Activated CD4-positive, alpha-beta memory T cell treated with anti-CD3 and anti-CD28 coated beads for 36 hours (primary cell): ENCODE measurements around the gene MPZL3. TPM values are rescaled to one million over a fixed set of nuclear protein-coding genes. Genes with fewer than 3 reads are reported as not detected.

Experiments used
- CTCF ChIA-PET: fragments of 350-600 bp; sonication (Branson Sonifier 250); formaldehyde crosslinking; loops from one replicate; lab custom pipeline; 2021; ENCODE audit warnings: antibody characterized with exemption, inconsistent platforms; lab: Charles Lee
- POLR2A ChIA-PET: fragments of 350-600 bp; sonication (Branson Sonifier 250); formaldehyde crosslinking; loops from one replicate; lab custom pipeline; 2021; ENCODE audit warnings: antibody characterized with exemption; lab: Charles Lee
- DNase-seq: peaks from one replicate; pipeline ENCODE4 v3.0.0-alpha.2; 2020
- H3K27ac Mint-ChIP-seq: one replicate; pipeline ENCODE4 v1.8.0; 2021; ENCODE audit warnings: mixed read lengths
- H3K27me3 Mint-ChIP-seq: one replicate; pipeline ENCODE4 v1.8.0; 2021; ENCODE audit warnings: mixed read lengths
- H3K36me3 Mint-ChIP-seq: one replicate; pipeline ENCODE4 v1.8.0; 2021; ENCODE audit warnings: mixed read lengths
- H3K4me1 Mint-ChIP-seq: one replicate; pipeline ENCODE4 v1.8.0; 2021; ENCODE audit warnings: low read depth, mixed read lengths
- H3K4me3 Mint-ChIP-seq: one replicate; pipeline ENCODE4 v1.8.0; 2021; ENCODE audit warnings: mild to moderate bottlenecking, mixed read lengths
- H3K9me3 Mint-ChIP-seq: one replicate; pipeline ENCODE4 v1.8.0; 2021; ENCODE audit warnings: mixed read lengths
- intact Hi-C: fragments of 100-400 bp; cut with micrococcal nuclease; formaldehyde crosslinking; loops from one replicate; pipeline ENCODE4 v1.15.1; 2023
- total RNA-seq, 2 experiments: library from RNA; stranded (reverse); gene quantifications; one replicate each; pipeline ENCODE4 v1.2.3, GENCODE V29; 2021

Gene MPZL3, protein sequence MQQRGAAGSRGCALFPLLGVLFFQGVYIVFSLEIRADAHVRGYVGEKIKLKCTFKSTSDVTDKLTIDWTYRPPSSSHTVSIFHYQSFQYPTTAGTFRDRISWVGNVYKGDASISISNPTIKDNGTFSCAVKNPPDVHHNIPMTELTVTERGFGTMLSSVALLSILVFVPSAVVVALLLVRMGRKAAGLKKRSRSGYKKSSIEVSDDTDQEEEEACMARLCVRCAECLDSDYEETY
- total RNA-seq: 10 to 100 TPM; 47.3 to 49.0 TPM

- POLR2A ChIA-PET: interaction anchor here (0.7 to 2.8 kb wide), 19 partner anchors 10 to 90 kb away, joined by 3 to 31 read pairs (median 4); partner anchors contain the start of genes CD3D, JAML and MPZL2
- Mint-ChIP-seq H3K9me3 (no peaks in the 10 kb centered on the region), H3K27me3 (no peaks in the 10 kb centered on the region), H3K36me3 (peaks cover 18% of the 10 kb centered on the region), H3K4me1 (peaks cover 37% of the 10 kb centered on the region), H3K4me3 (peak within 1 kb of the TSS; percentile 99), H3K27ac (peak within 1 kb of the TSS; percentile 97)
- intact Hi-C loops: loop anchor here (1.0 to 2.0 kb wide), 4 partner anchors 11 to 35 kb away; no protein-coding TSS in a partner anchor
- CTCF ChIA-PET: interaction anchor here (0.8 to 4.9 kb wide), 11 partner anchors 12 to 236 kb away, joined by 3 to 23 read pairs (median 4); partner anchors contain the start of genes JAML, KMT2A and MPZL2
- peak; percentile 89 for DNase-seq
These were observed at the start of gene MPZL3 for GRCh38 chr11:118251858-118252652. MPZL3 (minus strand) TSS chr11:118252365; CDS start chr11:118252294, 71 bp downstream.

DNA sequence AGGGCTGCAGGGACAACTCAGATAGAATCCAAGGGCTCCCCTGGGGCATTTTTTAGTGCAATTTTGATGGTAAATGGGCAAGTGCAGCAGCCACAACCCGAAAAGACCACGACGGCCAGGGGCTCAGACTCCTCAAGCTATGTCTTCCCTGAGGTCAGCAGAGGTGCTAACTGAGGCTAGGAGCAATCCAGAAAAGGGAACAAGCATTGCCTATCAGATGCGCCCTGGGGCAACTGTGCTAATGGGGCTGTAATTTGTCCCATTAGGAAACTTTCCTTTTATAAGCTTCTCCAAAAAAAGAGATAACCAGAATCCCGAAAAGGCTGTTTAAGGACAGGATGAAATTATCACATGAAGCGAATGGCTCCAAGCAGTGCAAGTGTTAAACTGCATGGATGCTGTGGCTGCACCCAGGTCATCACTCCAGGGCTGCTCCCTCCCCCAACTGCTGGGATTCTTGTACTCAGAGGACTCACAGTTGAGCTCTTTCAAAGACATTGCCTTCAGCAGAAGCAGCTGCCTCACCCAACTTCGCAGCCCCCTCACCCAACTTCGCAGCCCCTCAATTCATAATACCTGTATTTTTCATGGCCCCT, 49.5 kb upstream of the MPZL3 start:
- Mint-ChIP-seq H3K4me3 (no peak overlapping the region), H3K9me3 (no peaks in the 10 kb centered on the region), H3K36me3 (peaks cover 15% of the 10 kb centered on the region), H3K4me1 (peaks cover 36% of the 10 kb centered on the region), H3K27me3 (no peaks in the 10 kb centered on the region), H3K27ac (peak overlapping the region; percentile 10)
- POLR2A ChIA-PET: no interaction called here
- intact Hi-C loops: no loop called here
- no peak for DNase-seq
- CTCF ChIA-PET: interaction anchor here (0.6 to 1.8 kb wide), 3 partner anchors 11 to 65 kb away, joined by 3 to 5 read pairs (median 3); no protein-coding TSS in a partner anchor

DNA sequence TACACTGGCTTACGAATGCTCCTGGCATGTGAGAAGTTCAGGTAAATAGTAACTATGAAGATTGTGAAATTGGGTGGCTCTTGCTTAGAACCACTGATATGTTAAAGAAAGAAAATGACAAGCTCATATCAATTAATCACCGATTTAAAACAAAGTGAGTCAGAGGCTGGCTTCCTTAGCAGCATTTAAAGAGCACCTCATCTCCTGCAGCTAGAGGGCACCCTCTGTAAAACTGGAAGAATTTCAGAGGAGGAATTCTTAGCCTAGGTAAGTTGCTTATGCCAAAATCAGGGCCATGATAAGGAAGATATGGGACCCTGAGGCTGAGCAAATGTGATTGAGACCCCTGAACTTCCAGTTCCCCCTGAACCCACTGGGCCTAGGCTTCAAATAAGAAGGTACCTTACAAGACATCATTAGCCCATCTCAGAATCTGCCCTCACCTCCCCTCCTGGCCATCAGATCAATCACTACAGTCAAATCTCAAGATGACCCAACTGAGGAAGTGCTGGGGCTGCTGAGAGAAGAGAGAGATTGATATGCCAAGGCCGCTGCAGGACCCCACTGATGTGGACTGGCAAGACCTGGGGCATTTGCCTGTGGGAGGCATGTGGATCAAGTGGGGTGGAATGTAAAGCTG, 43.8 kb upstream of the MPZL3 start:
- Mint-ChIP-seq H3K4me1 (peaks cover 17% of the 10 kb centered on the region), H3K4me3 (peak overlapping the region; percentile 22), H3K27me3 (no peaks in the 10 kb centered on the region), H3K36me3 (no peaks in the 10 kb centered on the region), H3K9me3 (no peaks in the 10 kb centered on the region), H3K27ac (peak overlapping the region; percentile 61)
- peak; percentile 63 for DNase-seq
- POLR2A ChIA-PET: interaction anchor here (1.1 to 1.9 kb wide), 5 partner anchors 9 to 97 kb away, joined by 3 to 11 read pairs (median 4); partner anchors contain the start of genes CD3E and MPZL3
- CTCF ChIA-PET: interaction anchor here (0.6 to 2.5 kb wide), 67 partner anchors 9 to 489 kb away, joined by 3 to 67 read pairs (median 4); partner anchors contain the start of genes CD3D, CD3E, CD3G and JAML
- intact Hi-C loops: loop anchor here (1.0 to 5.0 kb wide), 2 partner anchors 191 to 270 kb away; no protein-coding TSS in a partner anchor

GRCh38 chr11:118295199-118295598, 43.0 kb upstream of the MPZL3 start:
- no peak overlapping the region for H3K4me3 Mint-ChIP-seq
- ChIA-PET POLR2A (interaction anchor here (1.1 to 1.9 kb wide), 5 partner anchors 10 to 97 kb away, joined by 3 to 11 read pairs (median 4); partner anchors contain the start of genes CD3E and MPZL3), CTCF (interaction anchor here (0.6 to 2.5 kb wide), 66 partner anchors 8 to 488 kb away, joined by 3 to 67 read pairs (median 4); partner anchors contain the start of genes CD3D, CD3E, CD3G and JAML)
- no peaks in the 10 kb centered on the region for H3K9me3 Mint-ChIP-seq
- H3K36me3 Mint-ChIP-seq: no peaks in the 10 kb centered on the region
- no peaks in the 10 kb centered on the region for H3K27me3 Mint-ChIP-seq
- peak overlapping the region; percentile 61 for H3K27ac Mint-ChIP-seq
- DNase-seq: no peak
- H3K4me1 Mint-ChIP-seq: peaks cover 20% of the 10 kb centered on the region
- intact Hi-C loops: loop anchor here (5.0 kb wide), 1 partner anchor 192 kb away; no protein-coding TSS in a partner anchor

DNA sequence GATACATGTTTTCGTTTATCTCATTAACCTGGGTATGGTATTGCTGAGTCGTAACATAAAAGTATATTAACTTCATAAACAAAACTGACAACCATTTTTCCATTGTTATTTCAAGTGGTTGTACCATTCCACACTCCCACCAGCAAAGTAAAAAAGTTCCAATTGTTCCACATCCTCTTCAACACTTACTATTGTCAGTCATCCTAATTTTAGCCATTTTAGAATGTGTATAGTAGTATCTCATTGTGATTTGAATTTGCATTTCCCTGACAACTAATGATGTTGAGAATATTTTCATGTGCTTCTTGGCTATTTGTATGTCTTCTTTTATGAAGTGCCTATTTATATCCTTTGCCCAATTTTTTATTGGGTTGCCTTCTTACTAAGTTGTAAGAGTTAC, 41.9 kb upstream of the MPZL3 start:
- Mint-ChIP-seq H3K9me3 (peaks cover 2% of the 10 kb centered on the region), H3K4me3 (no peak overlapping the region), H3K27ac (no peak overlapping the region), H3K36me3 (no peaks in the 10 kb centered on the region), H3K27me3 (no peaks in the 10 kb centered on the region), H3K4me1 (peaks cover 20% of the 10 kb centered on the region)
- ChIA-PET POLR2A (no interaction called here), CTCF (interaction anchor here (0.8 to 2.5 kb wide), 3 partner anchors 28 to 221 kb away, joined by 3 to 29 read pairs (median 4); partner anchors contain the start of gene CD3D)
- no peak for DNase-seq
- intact Hi-C loops: no loop called here

DNA sequence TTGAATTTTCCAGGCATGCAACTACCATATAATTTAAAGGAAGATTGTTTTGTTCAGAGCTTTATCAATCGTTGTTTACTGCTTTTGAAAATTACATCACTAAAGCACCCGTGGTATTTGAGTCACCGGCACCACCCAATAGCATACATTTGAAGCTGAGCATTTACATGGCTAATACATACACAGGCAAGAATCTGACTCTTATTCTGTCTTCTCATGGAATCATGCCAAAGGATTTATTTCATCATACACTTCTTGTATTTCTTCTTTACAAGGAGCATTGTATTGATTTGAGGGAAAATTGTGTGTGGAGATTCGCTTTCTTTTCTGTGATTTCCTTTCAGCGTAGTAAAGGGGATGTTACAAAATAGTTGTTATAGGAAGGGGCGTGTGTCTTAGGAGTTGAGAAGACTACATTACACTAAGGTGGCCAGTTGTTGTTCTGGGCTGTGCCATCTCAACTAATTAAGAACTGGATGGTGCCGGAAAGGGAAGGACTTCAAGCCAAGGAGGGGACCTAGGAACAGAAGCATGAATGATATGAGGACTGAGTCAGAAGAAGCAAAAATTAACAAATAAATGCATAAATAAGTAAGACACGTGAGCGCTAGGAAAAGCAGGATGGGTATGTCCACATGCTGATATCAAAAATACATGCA, 39.4 kb upstream of the MPZL3 start:
- ChIA-PET POLR2A (interaction anchor here (0.7 kb wide), 1 partner anchor 120 kb away, joined by 3 read pairs; no protein-coding TSS in a partner anchor), CTCF (interaction anchor here (0.7 to 6.9 kb wide), 19 partner anchors 10 to 148 kb away, joined by 3 to 82 read pairs (median 4); partner anchors contain the start of genes JAML and SCN4B)
- DNase-seq: no peak
- Mint-ChIP-seq H3K27me3 (no peaks in the 10 kb centered on the region), H3K4me3 (no peak overlapping the region), H3K36me3 (no peaks in the 10 kb centered on the region), H3K27ac (no peak overlapping the region), H3K9me3 (peaks cover 2% of the 10 kb centered on the region), H3K4me1 (peaks cover 20% of the 10 kb centered on the region)
- intact Hi-C loops: loop anchor here (1.0 kb wide), 2 partner anchors 93 to 146 kb away; no protein-coding TSS in a partner anchor

DNA sequence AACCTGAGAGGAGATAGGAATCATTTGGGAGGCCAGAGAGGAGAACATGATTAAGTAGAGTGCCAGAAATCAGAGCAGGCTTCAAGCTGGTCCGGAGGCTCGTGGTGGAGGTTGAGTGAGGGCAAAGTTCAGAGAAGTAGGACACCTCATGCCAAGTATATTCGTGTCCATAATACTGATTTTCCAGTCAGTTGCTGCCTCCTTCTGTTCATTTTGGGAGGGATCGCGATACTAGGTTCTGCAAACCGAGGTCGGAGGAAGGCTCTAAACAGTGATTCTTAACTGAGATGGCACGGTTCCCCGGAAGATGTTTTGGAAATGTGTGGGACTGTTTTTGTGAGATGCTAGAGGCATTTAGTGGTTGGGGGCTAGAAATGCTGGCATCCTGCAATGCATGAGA, 38.8 kb upstream of the MPZL3 start:
- H3K36me3 Mint-ChIP-seq: no peaks in the 10 kb centered on the region
- ChIA-PET CTCF (interaction anchor here (0.7 to 6.9 kb wide), 18 partner anchors 11 to 483 kb away, joined by 3 to 82 read pairs (median 5); partner anchors contain the start of genes JAML and SCN4B), POLR2A (interaction anchor here (0.7 kb wide), 1 partner anchor 119 kb away, joined by 3 read pairs; no protein-coding TSS in a partner anchor)
- intact Hi-C loops: loop anchor here (1.0 kb wide), 2 partner anchors 93 to 146 kb away; no protein-coding TSS in a partner anchor
- H3K4me3 Mint-ChIP-seq: no peak overlapping the region
- DNase-seq: peak; percentile 61
- H3K9me3 Mint-ChIP-seq: peaks cover 2% of the 10 kb centered on the region
- peaks cover 14% of the 10 kb centered on the region for H3K4me1 Mint-ChIP-seq
- H3K27me3 Mint-ChIP-seq: no peaks in the 10 kb centered on the region
- H3K27ac Mint-ChIP-seq: peak overlapping the region; percentile 23

- Mint-ChIP-seq H3K27me3 (no peaks in the 10 kb centered on the region), H3K27ac (no peak overlapping the region), H3K36me3 (no peaks in the 10 kb centered on the region), H3K4me1 (peaks cover 9% of the 10 kb centered on the region), H3K9me3 (peaks cover 2% of the 10 kb centered on the region), H3K4me3 (no peak overlapping the region)
- intact Hi-C loops: no loop called here
- POLR2A ChIA-PET: interaction anchor here (0.7 kb wide), 1 partner anchor 43 kb away, joined by 6 read pairs; no protein-coding TSS in a partner anchor
- no peak for DNase-seq
- CTCF ChIA-PET: interaction anchor here (1.0 to 6.9 kb wide), 5 partner anchors 33 to 146 kb away, joined by 3 to 82 read pairs (median 5); partner anchors contain the start of gene MPZL3
These were observed 37.2 kb upstream of the MPZL3 start for GRCh38 chr11:118289401-118289800.

GRCh38 chr11:118287006-118287405, 34.8 kb upstream of the MPZL3 start:
- peaks cover 2% of the 10 kb centered on the region for H3K9me3 Mint-ChIP-seq
- no peak overlapping the region for H3K27ac Mint-ChIP-seq

GRCh38 chr11:118286545-118286944, 34.4 kb upstream of the MPZL3 start:
- H3K27ac Mint-ChIP-seq: no peak overlapping the region
- peaks cover 2% of the 10 kb centered on the region for H3K9me3 Mint-ChIP-seq
- no peaks in the 10 kb centered on the region for H3K36me3 Mint-ChIP-seq
- DNase-seq: no peak
- no peak overlapping the region for H3K4me3 Mint-ChIP-seq
- CTCF ChIA-PET: interaction anchor here (1.1 to 6.9 kb wide), 2 partner anchors 9 to 88 kb away, joined by 5 to 82 read pairs; no protein-coding TSS in a partner anchor
- H3K27me3 Mint-ChIP-seq: no peaks in the 10 kb centered on the region
- POLR2A ChIA-PET: no interaction called here
- H3K4me1 Mint-ChIP-seq: peaks cover 32% of the 10 kb centered on the region
- intact Hi-C loops: no loop called here

More at GRCh38 chr11:118287006-118287405, 34.8 kb upstream of the MPZL3 start:
- H3K4me1 Mint-ChIP-seq: peaks cover 29% of the 10 kb centered on the region
- H3K4me3 Mint-ChIP-seq: no peak overlapping the region
- intact Hi-C loops: no loop called here
- no peaks in the 10 kb centered on the region for H3K36me3 Mint-ChIP-seq
- POLR2A ChIA-PET: no interaction called here
- no peak for DNase-seq
- CTCF ChIA-PET: interaction anchor here (1.1 to 6.9 kb wide), 2 partner anchors 9 to 88 kb away, joined by 5 to 82 read pairs; no protein-coding TSS in a partner anchor
- no peaks in the 10 kb centered on the region for H3K27me3 Mint-ChIP-seq
